RWPE2 (cell line): ENCODE data around the gene EIF6.

Experiments
- ATAC-seq: fragments of 200-7000 bp; cut with Tn5 transposase; 3 replicates; pipeline ENCODE4 v1.9.1; 2021; ENCODE audit warnings: low read depth
- DNase-seq: peaks from one replicate; pipeline ENCODE4 v3.0.0-alpha.2; 2020; ENCODE audit warnings: low spot score
- H3K27ac ChIP-seq: fragments of 450-650 bp; 2 replicates; pipeline ENCODE4 v1.5.1; 2017; ENCODE audit warnings: mild to moderate bottlenecking; ENCODE audit not compliant: poor library complexity, severe bottlenecking
- H3K27me3 ChIP-seq: fragments of 250-450 bp; sonication (Bioruptor Pico); 2 replicates; pipeline ENCODE4 v1.5.1; 2021; ENCODE audit warnings: mild to moderate bottlenecking, moderate library complexity; ENCODE audit not compliant: insufficient read depth, poor library complexity, severe bottlenecking
- H3K36me3 ChIP-seq: fragments of 250-450 bp; sonication (Bioruptor Pico); 2 replicates; pipeline ENCODE4 v1.5.1; 2020; ENCODE audit warnings: low read depth, mild to moderate bottlenecking, moderate library complexity
- H3K4me1 ChIP-seq: fragments of 250-450 bp; sonication (Bioruptor Pico); 2 replicates; pipeline ENCODE4 v1.5.1; 2021; ENCODE audit warnings: mild to moderate bottlenecking, moderate library complexity; ENCODE audit not compliant: insufficient read depth, poor library complexity, severe bottlenecking
- H3K4me3 ChIP-seq: fragments of 250-450 bp; sonication (Bioruptor Pico); 2 replicates; pipeline ENCODE4 v1.5.1; 2021; ENCODE audit warnings: mild to moderate bottlenecking, moderate library complexity; ENCODE audit not compliant: severe bottlenecking
- H3K9me3 ChIP-seq: fragments of 250-450 bp; sonication (Bioruptor Pico); 2 replicates; pipeline ENCODE4 v1.5.1; 2021; ENCODE audit warnings: mild to moderate bottlenecking, moderate library complexity; ENCODE audit not compliant: severe bottlenecking
- CTCF ChIP-seq: fragments of 450-650 bp; IDR thresholded peaks from one replicate; pipeline ENCODE4 v1.5.1; 2017; ENCODE audit warnings: mild to moderate bottlenecking, moderate library complexity; ENCODE audit not compliant: poor library complexity, severe bottlenecking

EIF6 gene

GRCh38 chr20:35326021-35326739, 41.6 kb upstream of the EIF6 start:
- H3K36me3 ChIP-seq = peaks cover 18% of the 10 kb centered on the region
- H3K27ac ChIP-seq = peak overlapping the region; percentile 55
- peaks cover 28% of the 10 kb centered on the region for H3K4me1 ChIP-seq
- no peaks in the 10 kb centered on the region for H3K9me3 ChIP-seq
- H3K4me3 ChIP-seq = no peak overlapping the region
- TF ChIP-seq CTCF = no peak
- DNase-seq (no peak), ATAC-seq (no peak)
- H3K27me3 ChIP-seq = no peaks in the 10 kb centered on the region

GRCh38 chr20:35325401-35325800, 40.8 kb upstream of the EIF6 start:
- H3K4me1 ChIP-seq = peaks cover 32% of the 10 kb centered on the region
- ATAC-seq = no peak
- peaks cover 21% of the 10 kb centered on the region for H3K36me3 ChIP-seq

GRCh38 chr20:35320396-35321126, 36.0 kb upstream of the EIF6 start:
- H3K9me3 ChIP-seq = no peaks in the 10 kb centered on the region
- peak overlapping the region; percentile 99 for H3K27ac ChIP-seq
- no peak overlapping the region for H3K4me3 ChIP-seq
- peaks cover 12% of the 10 kb centered on the region for H3K36me3 ChIP-seq
- TF ChIP-seq CTCF = no peak
- no peak for DNase-seq
- peak; percentile 43 for ATAC-seq
- peaks cover 41% of the 10 kb centered on the region for H3K4me1 ChIP-seq
- no peaks in the 10 kb centered on the region for H3K27me3 ChIP-seq

More at GRCh38 chr20:35325401-35325800, 40.8 kb upstream of the EIF6 start:
- no peak for DNase-seq
- TF ChIP-seq CTCF = no peak
- Histone ChIP-seq H3K4me3 (no peak overlapping the region), H3K9me3 (no peaks in the 10 kb centered on the region), H3K27me3 (no peaks in the 10 kb centered on the region), H3K27ac (peak overlapping the region; percentile 55)

GRCh38 chr20:35319871-35320197, 35.3 kb upstream of the EIF6 start:
- H3K36me3 ChIP-seq = peaks cover 12% of the 10 kb centered on the region
- H3K27ac ChIP-seq = peak overlapping the region; percentile 99
- H3K4me1 ChIP-seq = peaks cover 45% of the 10 kb centered on the region
- ATAC-seq (peak; percentile 69), DNase-seq (no peak)
- no peaks in the 10 kb centered on the region for H3K27me3 ChIP-seq
- no peaks in the 10 kb centered on the region for H3K9me3 ChIP-seq
- H3K4me3 ChIP-seq = no peak overlapping the region
- no peak for TF ChIP-seq CTCF
